Activated CD8-positive, alpha-beta T cell treated with anti-CD3 and anti-CD28 coated beads for 36 hours (primary cell): Measurements from ENCODE around the gene TVP23B. TPM values are rescaled to one million over a fixed set of nuclear protein-coding genes. Genes with fewer than 3 reads are reported as not detected.
"Not testable (repeated sequence)": the region's sequence is repeated elsewhere in the genome, so short reads cannot be mapped to it uniquely, and the experiment has no call there.

Experiments used
- ATAC-seq: fragments of 200-7000 bp; cut with Tn5 transposase; one replicate; pipeline ENCODE4 v1.10.0; 2021; ENCODE audit warnings: mild to moderate bottlenecking, moderate library complexity
- CTCF ChIA-PET: fragments of 350-600 bp; sonication (Branson Sonifier 250); formaldehyde crosslinking; loops from one replicate; lab custom pipeline; 2021; ENCODE audit warnings: antibody characterized with exemption; lab: Charles Lee
- POLR2A ChIA-PET: fragments of 350-600 bp; sonication (Branson Sonifier 250); formaldehyde crosslinking; loops from one replicate; lab custom pipeline; 2021; ENCODE audit warnings: antibody characterized with exemption; lab: Charles Lee
- DNase-seq: peaks from one replicate; pipeline ENCODE4 v3.0.0-alpha.2; 2020
- H3K27ac Mint-ChIP-seq: one replicate; pipeline ENCODE4 v1.8.0; 2021; ENCODE audit warnings: mild to moderate bottlenecking, mixed read lengths
- H3K27me3 Mint-ChIP-seq: one replicate; pipeline ENCODE4 v1.8.0; 2021; ENCODE audit warnings: mixed read lengths
- H3K36me3 Mint-ChIP-seq: one replicate; pipeline ENCODE4 v1.8.0; 2021; ENCODE audit warnings: low read depth, mixed read lengths
- H3K4me1 Mint-ChIP-seq: one replicate; pipeline ENCODE4 v1.8.0; 2021; ENCODE audit warnings: low read depth, mixed read lengths
- H3K4me3 Mint-ChIP-seq: one replicate; pipeline ENCODE4 v1.8.0; 2021; ENCODE audit warnings: mild to moderate bottlenecking, moderate library complexity, mixed read lengths
- H3K9me3 Mint-ChIP-seq: one replicate; pipeline ENCODE4 v1.8.0; 2021; ENCODE audit warnings: mixed read lengths
- CTCF ChIP-seq: fragments of 200-600 bp; IDR thresholded peaks from one replicate; pipeline ENCODE4 v1.8.0; 2022; ENCODE audit warnings: antibody characterized with exemption, mild to moderate bottlenecking
- intact Hi-C: fragments of 100-400 bp; cut with micrococcal nuclease; formaldehyde crosslinking; loops from one replicate; pipeline ENCODE4 v1.10.0; 2022
- total RNA-seq, 2 experiments: library from RNA; stranded (reverse); gene quantifications; one replicate each; pipeline ENCODE4 v1.2.3, GENCODE V29; 2021

Gene TVP23B
- total RNA-seq, 2 experiments from 2014 or later = 26.8 to 27.8 TPM

- H3K4me3 Mint-ChIP-seq, H3K27ac Mint-ChIP-seq, H3K36me3 Mint-ChIP-seq, ATAC-seq, POLR2A ChIA-PET, CTCF ChIA-PET, DNase-seq, H3K4me1 Mint-ChIP-seq, H3K9me3 Mint-ChIP-seq, H3K27me3 Mint-ChIP-seq, intact Hi-C loops: not testable (repeated sequence)
These were observed 25.0 kb upstream of the TVP23B start for GRCh38 chr17:18755969-18756368.

- H3K27ac Mint-ChIP-seq, H3K9me3 Mint-ChIP-seq, H3K4me3 Mint-ChIP-seq, intact Hi-C loops, H3K36me3 Mint-ChIP-seq, H3K27me3 Mint-ChIP-seq, H3K4me1 Mint-ChIP-seq, CTCF ChIA-PET, DNase-seq, POLR2A ChIA-PET, ATAC-seq: not testable (repeated sequence)
These were observed 23.5 kb upstream of the TVP23B start for GRCh38 chr17:18757368-18758044.

GRCh38 chr17:18758344-18758743 lies 22.6 kb upstream of the TVP23B start:
- DNase-seq, CTCF ChIA-PET, ATAC-seq, H3K4me3 Mint-ChIP-seq, H3K27me3 Mint-ChIP-seq, H3K36me3 Mint-ChIP-seq, H3K9me3 Mint-ChIP-seq, H3K27ac Mint-ChIP-seq, H3K4me1 Mint-ChIP-seq, intact Hi-C loops, POLR2A ChIA-PET: not testable (repeated sequence)

- CTCF ChIA-PET, H3K36me3 Mint-ChIP-seq, DNase-seq, intact Hi-C loops, H3K27ac Mint-ChIP-seq, ATAC-seq, H3K9me3 Mint-ChIP-seq, H3K4me3 Mint-ChIP-seq, POLR2A ChIA-PET, H3K4me1 Mint-ChIP-seq, H3K27me3 Mint-ChIP-seq: not testable (repeated sequence)
These were observed 20.8 kb upstream of the TVP23B start for GRCh38 chr17:18760221-18760620.

GRCh38 chr17:18770572-18770971 lies 10.4 kb upstream of the TVP23B start:
- POLR2A ChIA-PET, intact Hi-C loops, H3K36me3 Mint-ChIP-seq, H3K4me1 Mint-ChIP-seq, DNase-seq, H3K27me3 Mint-ChIP-seq, H3K4me3 Mint-ChIP-seq, H3K27ac Mint-ChIP-seq, ATAC-seq, H3K9me3 Mint-ChIP-seq, CTCF ChIA-PET: not testable (repeated sequence)

GRCh38 chr17:18771066-18771465 lies 9.9 kb upstream of the TVP23B start:
- H3K9me3 Mint-ChIP-seq, H3K36me3 Mint-ChIP-seq, H3K4me1 Mint-ChIP-seq, H3K27me3 Mint-ChIP-seq, H3K27ac Mint-ChIP-seq, intact Hi-C loops, H3K4me3 Mint-ChIP-seq, CTCF ChIA-PET, DNase-seq, POLR2A ChIA-PET, ATAC-seq: not testable (repeated sequence)

GRCh38 chr17:18772471-18772870 lies 8.5 kb upstream of the TVP23B start:
- H3K4me1 Mint-ChIP-seq = peaks cover 7% of the 10 kb centered on the region
- H3K36me3 Mint-ChIP-seq = no peaks in the 10 kb centered on the region
- H3K4me3 Mint-ChIP-seq = no peak overlapping the region
- CTCF ChIA-PET = interaction anchor here (0.5 to 1.1 kb wide), 3 partner anchors 95 to 1562 kb away, joined by 3 to 4 read pairs (median 3); no protein-coding TSS in a partner anchor
- no peak for TF ChIP-seq CTCF
- POLR2A ChIA-PET = no interaction called here
- DNase-seq = no peak
- ATAC-seq = no peak
- H3K27ac Mint-ChIP-seq = no peak overlapping the region
- no peaks in the 10 kb centered on the region for H3K27me3 Mint-ChIP-seq
- intact Hi-C loops = no loop called here
- no peaks in the 10 kb centered on the region for H3K9me3 Mint-ChIP-seq

GRCh38 chr17:18781805-18782204 lies 822 bp downstream of the TVP23B start:
- DNase-seq, ATAC-seq: not testable (repeated sequence)

GRCh38 chr17:18785933-18786332 lies 5.0 kb downstream of the TVP23B start:
- H3K4me3 Mint-ChIP-seq, H3K27me3 Mint-ChIP-seq, H3K9me3 Mint-ChIP-seq, ATAC-seq, DNase-seq, H3K27ac Mint-ChIP-seq, POLR2A ChIA-PET, CTCF ChIA-PET, intact Hi-C loops: not testable (repeated sequence)
- H3K36me3 Mint-ChIP-seq = peaks cover 19% of the 10 kb centered on the region
- H3K4me1 Mint-ChIP-seq = peaks cover 33% of the 10 kb centered on the region

More at GRCh38 chr17:18781805-18782204, 822 bp downstream of the TVP23B start:
- Mint-ChIP-seq H3K4me3 (peak overlapping the region; percentile 73), H3K27ac (peak overlapping the region; percentile 86), H3K4me1 (peaks cover 23% of the 10 kb centered on the region), H3K36me3 (peaks cover 11% of the 10 kb centered on the region)
- H3K27me3 Mint-ChIP-seq, POLR2A ChIA-PET, H3K9me3 Mint-ChIP-seq, CTCF ChIA-PET, intact Hi-C loops: not testable (repeated sequence)

- H3K27me3 Mint-ChIP-seq, H3K4me3 Mint-ChIP-seq, H3K9me3 Mint-ChIP-seq, H3K27ac Mint-ChIP-seq, intact Hi-C loops, DNase-seq, CTCF ChIA-PET, ATAC-seq, POLR2A ChIA-PET: not testable (repeated sequence)
- peaks cover 21% of the 10 kb centered on the region for H3K36me3 Mint-ChIP-seq
- peaks cover 33% of the 10 kb centered on the region for H3K4me1 Mint-ChIP-seq
These were observed 5.9 kb downstream of the TVP23B start for GRCh38 chr17:18786890-18787289.

- H3K27me3 Mint-ChIP-seq, H3K27ac Mint-ChIP-seq, intact Hi-C loops, CTCF ChIA-PET, H3K4me3 Mint-ChIP-seq, H3K9me3 Mint-ChIP-seq, POLR2A ChIA-PET, DNase-seq: not testable (repeated sequence)
- peaks cover 18% of the 10 kb centered on the region for H3K36me3 Mint-ChIP-seq
- H3K4me1 Mint-ChIP-seq = peaks cover 27% of the 10 kb centered on the region
- ATAC-seq = peak; percentile 77
These were observed 10.4 kb downstream of the TVP23B start for GRCh38 chr17:18791402-18791801.
